Esophagus squamous epithelium (tissue), 4 donors: ENCODE results near the gene RGS17.

Experiments
- CTCF ChIP-seq, 6 experiments: fragments of 450-650 bp in 4 of 6; fragments of 200-600 bp in 2 of 6; sonication (generic) in 2 of 6; IDR thresholded peaks; one replicate each; pipeline ENCODE4 v1.5.1; 2016 to 2019; ENCODE audit warnings: antibody characterized with exemption in 6 of 6, mild to moderate bottlenecking in 4 of 6, moderate library complexity in 4 of 6
- POLR2A ChIP-seq, 4 donors: fragments of 450-650 bp; IDR thresholded peaks; one replicate each; pipeline ENCODE4 v1.6.1; 2017; ENCODE audit warnings: antibody characterized with exemption in 4 of 4, mild to moderate bottlenecking in 4 of 4, moderate library complexity in 3 of 4

- TF ChIP-seq CTCF (IDR thresholded peaks at IDR 0.05): no peak
- no peak for TF ChIP-seq POLR2A (IDR thresholded peaks at IDR 0.05)
Observed at GRCh38 chr6:153016846-153017245, 114.2 kb downstream of the RGS17 start.
